Osteoblast (primary cell): ENCODE results near the gene POTEE. TPM values are rescaled to one million over a fixed set of nuclear protein-coding genes. Genes with fewer than 3 reads are reported as not detected.
"Not testable (repeated sequence)": the region's sequence is repeated elsewhere in the genome, so short reads cannot be mapped to it uniquely, and the experiment has no call there.

Experiments used
- DNase-seq: peaks from one replicate; pipeline ENCODE4 v3.0.0; 2011; ENCODE audit warnings: low spot score, mixed read lengths; ENCODE audit not compliant: insufficient read length; ENCODE audit errors: missing footprints
- H2AFZ ChIP-seq: 2 replicates; pipeline ENCODE4 v1.6.0; 2011; ENCODE audit warnings: mild to moderate bottlenecking, low read length
- H3K27ac ChIP-seq: 2 replicates; pipeline ENCODE4 v1.5.1; 2011; ENCODE audit warnings: mild to moderate bottlenecking, low read depth, low read length, moderate library complexity
- H3K27me3 ChIP-seq: 2 replicates; pipeline ENCODE4 v1.6.0; 2012; ENCODE audit warnings: mild to moderate bottlenecking, control low read depth, inconsistent platforms, low read length, moderate library complexity; ENCODE audit not compliant: insufficient read depth
- H3K36me3 ChIP-seq: 2 replicates; pipeline ENCODE4 v1.5.1; 2011; ENCODE audit warnings: mild to moderate bottlenecking, low read length, control low read depth, moderate library complexity; ENCODE audit not compliant: insufficient read depth
- H3K4me1 ChIP-seq: 2 replicates; pipeline ENCODE4 v1.5.1; 2011; ENCODE audit warnings: mild to moderate bottlenecking, low read length, control low read depth, moderate library complexity; ENCODE audit not compliant: insufficient read depth
- H3K4me2 ChIP-seq: 2 replicates; pipeline ENCODE4 v1.6.0; 2011; ENCODE audit warnings: mild to moderate bottlenecking, low read length; ENCODE audit not compliant: insufficient read depth
- H3K4me3 ChIP-seq: fragments of 200-600 bp; sonication (generic); 3 replicates; pipeline ENCODE4 v1.5.1; 2012; ENCODE audit warnings: mild to moderate bottlenecking, low read length, inconsistent platforms; ENCODE audit not compliant: insufficient read depth
- H3K79me2 ChIP-seq: 2 replicates; pipeline ENCODE4 v1.6.0; 2012; ENCODE audit warnings: mild to moderate bottlenecking, low read length, control low read depth, inconsistent platforms; ENCODE audit not compliant: insufficient read depth
- H3K9me3 ChIP-seq: 2 replicates; pipeline ENCODE4 v1.5.1; 2011; ENCODE audit warnings: low read depth, low read length, control low read depth
- H4K20me1 ChIP-seq: 2 replicates; pipeline ENCODE4 v1.6.0; 2012; ENCODE audit warnings: mild to moderate bottlenecking, low read length, control low read depth; ENCODE audit not compliant: insufficient read depth
- CTCF ChIP-seq: IDR thresholded peaks from 2 replicates; pipeline ENCODE4 v1.5.1; 2011; ENCODE audit warnings: mild to moderate bottlenecking, low read depth, low read length, moderate library complexity; ENCODE audit errors: extremely low read depth
- total RNA-seq: library from RNA; depleted of rRNA; stranded (reverse); fragments of >200 nt; gene quantifications from 2 replicates; pipeline ENCODE4 v1.2.3, GENCODE V29; 2012

The POTEE gene
- under 0.01 TPM in 1 of 2 replicates, not detected in the other for total RNA-seq

- H3K27ac ChIP-seq, H3K4me1 ChIP-seq, H3K27me3 ChIP-seq, H2AFZ ChIP-seq, H3K4me2 ChIP-seq, H3K9me3 ChIP-seq, H3K4me3 ChIP-seq, H3K36me3 ChIP-seq, H4K20me1 ChIP-seq, DNase-seq, H3K79me2 ChIP-seq: not testable (repeated sequence)
Measured at GRCh38 chr2:131209030-131209772, at the start of gene POTEE. TSS of gene POTEE (plus strand) at chr2:131209536. CDS start at chr2:131218403, 8,867 bp downstream.

- H3K27me3 ChIP-seq, H4K20me1 ChIP-seq, H3K4me3 ChIP-seq, H3K27ac ChIP-seq, H3K79me2 ChIP-seq, H3K36me3 ChIP-seq, DNase-seq, H2AFZ ChIP-seq, H3K9me3 ChIP-seq, H3K4me2 ChIP-seq, H3K4me1 ChIP-seq: not testable (repeated sequence)
Measured at GRCh38 chr2:131165562-131165961, 43.8 kb upstream of the POTEE start.

- no peaks in the 10 kb centered on the region for H3K4me1 ChIP-seq
- no peak for DNase-seq
- no peak overlapping the region for H3K4me2 ChIP-seq
- H3K4me3 ChIP-seq = no peak overlapping the region
- no peaks in the 10 kb centered on the region for H3K9me3 ChIP-seq
- no peaks in the 10 kb centered on the region for H3K27me3 ChIP-seq
- no peak for TF ChIP-seq CTCF
- H3K36me3 ChIP-seq = no peaks in the 10 kb centered on the region
- H3K27ac ChIP-seq = no peak overlapping the region
- no peaks in the 10 kb centered on the region for H4K20me1 ChIP-seq
- H3K79me2 ChIP-seq = no peaks in the 10 kb centered on the region
- no peak overlapping the region for H2AFZ ChIP-seq
Measured at GRCh38 chr2:131168538-131168937, 40.8 kb upstream of the POTEE start.

GRCh38 chr2:131178050-131178449 is 31.3 kb upstream of the POTEE start:
- H3K79me2 ChIP-seq, H3K4me3 ChIP-seq, H3K4me1 ChIP-seq, H4K20me1 ChIP-seq, H3K4me2 ChIP-seq, H3K9me3 ChIP-seq, DNase-seq, H2AFZ ChIP-seq, H3K27me3 ChIP-seq, H3K27ac ChIP-seq, H3K36me3 ChIP-seq: not testable (repeated sequence)

DNA sequence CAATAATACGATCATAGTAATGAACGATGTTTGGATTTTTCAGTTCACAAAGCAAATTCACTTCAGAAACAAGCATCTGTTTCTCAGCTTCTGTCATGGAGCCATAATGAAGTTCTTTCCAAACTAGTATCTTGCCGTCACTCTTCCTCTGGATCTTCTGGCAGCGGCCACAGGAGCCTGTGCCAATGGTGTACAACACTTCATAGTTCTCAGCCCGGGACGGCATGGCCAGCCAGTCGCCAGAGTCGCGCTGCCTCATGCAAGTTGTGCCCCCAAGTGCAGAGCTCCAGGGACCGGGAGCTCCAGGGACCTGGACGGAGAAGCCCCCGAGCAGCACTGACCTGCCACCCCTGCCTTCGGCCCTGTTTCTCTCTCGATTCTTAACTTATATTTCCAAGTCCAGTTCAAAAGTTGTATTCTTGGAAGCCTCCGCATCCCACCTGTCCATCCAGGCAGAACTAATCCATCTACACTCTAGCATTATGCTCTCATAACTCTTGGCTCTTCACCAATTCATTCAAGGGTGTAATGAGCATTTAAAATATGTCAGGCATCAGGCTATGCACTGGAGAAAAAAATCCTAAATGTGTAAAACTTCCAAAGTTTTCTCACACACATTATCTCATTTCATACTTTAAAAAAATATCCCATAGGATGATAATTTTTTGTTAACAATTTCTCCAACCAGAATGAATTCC is 30.5 kb upstream of the POTEE start:
- not testable (repeated sequence) for H3K4me1 ChIP-seq, H3K9me3 ChIP-seq, H3K27me3 ChIP-seq, H3K79me2 ChIP-seq, H3K4me2 ChIP-seq, DNase-seq, H3K36me3 ChIP-seq, H2AFZ ChIP-seq, H4K20me1 ChIP-seq, H3K27ac ChIP-seq, H3K4me3 ChIP-seq

DNA sequence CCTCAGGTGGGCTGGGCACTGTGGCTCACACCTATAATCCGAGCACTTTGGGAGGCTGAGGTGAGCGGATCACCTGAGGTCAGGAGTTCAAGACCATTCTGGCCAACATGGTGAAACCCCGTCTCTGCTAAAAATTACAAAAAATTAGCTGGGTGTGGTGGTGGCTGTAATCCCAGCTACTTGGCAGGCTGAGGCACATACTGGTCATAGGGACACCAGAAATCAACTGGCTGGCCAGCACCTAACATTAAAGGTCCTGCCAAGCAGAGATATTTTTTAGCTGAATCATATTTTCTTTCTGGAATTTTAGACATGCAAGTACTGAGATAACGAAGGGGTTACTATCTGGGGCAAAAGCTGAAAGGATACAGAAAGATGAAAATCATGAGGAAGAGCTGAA is 27.9 kb upstream of the POTEE start:
- not testable (repeated sequence) for H3K4me2 ChIP-seq, H3K4me1 ChIP-seq, DNase-seq, H3K27ac ChIP-seq, H3K36me3 ChIP-seq, H2AFZ ChIP-seq, H3K27me3 ChIP-seq, H3K79me2 ChIP-seq, H3K4me3 ChIP-seq, H3K9me3 ChIP-seq, H4K20me1 ChIP-seq

DNA sequence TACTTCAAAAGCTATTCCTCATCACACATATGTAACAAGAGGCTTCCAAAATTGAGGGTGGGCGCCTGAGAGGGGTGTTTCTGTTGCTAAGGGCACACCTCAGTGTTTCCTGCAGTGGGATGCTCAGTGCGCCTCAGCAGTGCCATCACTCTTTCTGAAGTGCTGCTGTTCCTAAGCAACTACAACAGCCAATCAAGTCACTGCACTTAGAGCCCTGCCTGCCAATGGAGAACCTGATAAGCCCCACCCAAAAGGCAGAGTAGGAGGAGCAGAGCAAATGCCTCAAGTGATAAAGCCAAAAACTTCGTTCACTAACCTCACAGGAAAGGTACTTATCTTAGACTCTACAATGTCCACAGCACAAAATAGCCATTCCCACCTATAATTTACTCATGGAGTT is 15.9 kb upstream of the POTEE start:
- H2AFZ ChIP-seq, H3K9me3 ChIP-seq, H3K27ac ChIP-seq, H3K79me2 ChIP-seq, H3K27me3 ChIP-seq, H3K4me1 ChIP-seq, H3K36me3 ChIP-seq, DNase-seq, H3K4me2 ChIP-seq, H3K4me3 ChIP-seq, H4K20me1 ChIP-seq: not testable (repeated sequence)

GRCh38 chr2:131196186-131196585 is 13.2 kb upstream of the POTEE start:
- not testable (repeated sequence) for H3K4me2 ChIP-seq, H3K4me1 ChIP-seq, H3K27ac ChIP-seq, H3K27me3 ChIP-seq, H2AFZ ChIP-seq, H3K79me2 ChIP-seq, H3K36me3 ChIP-seq, H3K9me3 ChIP-seq, H4K20me1 ChIP-seq, H3K4me3 ChIP-seq, DNase-seq
